ENCODE results near the gene ABCE1.

Gene ABCE1

DNA sequence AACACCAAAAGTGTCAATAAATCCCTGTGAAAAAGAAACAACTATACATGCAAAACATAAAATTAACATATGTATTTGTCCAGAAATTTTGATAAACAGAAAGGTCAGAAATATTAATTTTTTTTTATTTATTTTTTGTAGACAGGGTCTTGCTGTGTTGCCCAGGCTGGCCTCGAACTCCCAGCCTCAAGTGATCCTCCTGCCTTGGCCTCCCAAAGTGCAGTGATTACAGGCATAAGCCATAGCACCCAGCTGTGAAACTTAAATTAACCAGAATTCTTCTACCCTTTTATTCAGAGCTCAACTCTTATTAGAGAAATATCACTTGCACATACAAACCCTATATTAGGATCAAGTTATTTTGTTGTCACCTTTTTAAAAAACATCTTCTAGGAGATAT, 16.4 kb upstream of the ABCE1 start:
- DNase-seq (ENCODE audit: extremely low spot score): no peak
- TF ChIP-seq, protein P1, sequence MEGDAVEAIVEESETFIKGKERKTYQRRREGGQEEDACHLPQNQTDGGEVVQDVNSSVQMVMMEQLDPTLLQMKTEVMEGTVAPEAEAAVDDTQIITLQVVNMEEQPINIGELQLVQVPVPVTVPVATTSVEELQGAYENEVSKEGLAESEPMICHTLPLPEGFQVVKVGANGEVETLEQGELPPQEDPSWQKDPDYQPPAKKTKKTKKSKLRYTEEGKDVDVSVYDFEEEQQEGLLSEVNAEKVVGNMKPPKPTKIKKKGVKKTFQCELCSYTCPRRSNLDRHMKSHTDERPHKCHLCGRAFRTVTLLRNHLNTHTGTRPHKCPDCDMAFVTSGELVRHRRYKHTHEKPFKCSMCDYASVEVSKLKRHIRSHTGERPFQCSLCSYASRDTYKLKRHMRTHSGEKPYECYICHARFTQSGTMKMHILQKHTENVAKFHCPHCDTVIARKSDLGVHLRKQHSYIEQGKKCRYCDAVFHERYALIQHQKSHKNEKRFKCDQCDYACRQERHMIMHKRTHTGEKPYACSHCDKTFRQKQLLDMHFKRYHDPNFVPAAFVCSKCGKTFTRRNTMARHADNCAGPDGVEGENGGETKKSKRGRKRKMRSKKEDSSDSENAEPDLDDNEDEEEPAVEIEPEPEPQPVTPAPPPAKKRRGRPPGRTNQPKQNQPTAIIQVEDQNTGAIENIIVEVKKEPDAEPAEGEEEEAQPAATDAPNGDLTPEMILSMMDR (IDR thresholded peaks at IDR 0.05; ENCODE audit: control extremely low read depth, extremely low read depth, low read depth, missing control alignments): no peak
- ChIA-PET CTCF (no interaction called here), POLR2A (no interaction called here)

GRCh38 chr4:145083891-145084605, 14.1 kb upstream of the ABCE1 start:
- TF ChIP-seq, protein P1 (IDR thresholded peaks at IDR 0.05; ENCODE audit: control extremely low read depth, extremely low read depth, low read depth, missing control alignments): no peak
- ChIA-PET POLR2A (no interaction called here), CTCF (interaction anchor here (0.9 to 2.6 kb wide), 5 partner anchors 9 to 83 kb away, joined by 3 to 15 read pairs (median 3); no protein-coding TSS in a partner anchor)
- no peak for DNase-seq (ENCODE audit: extremely low spot score)

- CTCF ChIA-PET: interaction anchor here (1.0 kb wide), 1 partner anchor 25 kb away, joined by 3 read pairs; no protein-coding TSS in a partner anchor
- TF ChIP-seq, protein P1 (IDR thresholded peaks at IDR 0.05; ENCODE audit: control extremely low read depth, extremely low read depth, low read depth, missing control alignments): no peak
- no peak for DNase-seq (ENCODE audit: extremely low spot score)
- POLR2A ChIA-PET: no interaction called here
Observed at GRCh38 chr4:145090380-145090779, 7.7 kb upstream of the ABCE1 start.

DNA sequence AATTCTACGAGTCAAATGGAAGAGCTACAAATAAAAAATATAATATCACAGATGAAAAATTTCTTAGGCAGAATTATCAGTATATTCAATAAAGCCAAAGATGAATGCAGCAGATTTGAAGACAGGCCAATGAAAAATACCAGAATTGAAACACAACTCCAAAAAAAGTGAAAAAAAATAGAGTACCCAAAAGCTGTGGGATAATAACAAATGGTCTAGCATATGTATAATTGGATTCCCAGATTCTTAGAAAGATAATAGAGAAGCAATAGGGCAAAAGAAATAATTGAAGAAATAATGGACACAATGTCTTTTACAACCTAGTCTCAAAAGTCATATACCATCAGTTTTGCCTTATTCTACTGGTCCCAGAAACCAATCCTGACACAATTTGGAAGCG, 4.5 kb upstream of the ABCE1 start:
- POLR2A ChIA-PET: no interaction called here
- CTCF ChIA-PET: interaction anchor here (0.7 to 1.5 kb wide), 3 partner anchors 15 to 19 kb away, joined by 3 read pairs; no protein-coding TSS in a partner anchor
- TF ChIP-seq, protein P1 (IDR thresholded peaks at IDR 0.05; ENCODE audit: control extremely low read depth, extremely low read depth, low read depth, missing control alignments): no peak

GRCh38 chr4:145097331-145097820, 735 bp upstream of the ABCE1 start:
- TF ChIP-seq, protein P1 (IDR thresholded peaks at IDR 0.05; ENCODE audit: control extremely low read depth, extremely low read depth, low read depth, missing control alignments): no peak
- ChIA-PET CTCF (interaction anchor here (1.1 to 1.6 kb wide), 3 partner anchors 10 to 30 kb away, joined by 3 to 5 read pairs (median 3); no protein-coding TSS in a partner anchor), POLR2A (interaction anchor here (0.6 kb wide), 1 partner anchor 1720 kb away, joined by 5 read pairs; no protein-coding TSS in a partner anchor)
- DNase-seq (ENCODE audit: extremely low spot score): no peak

More for the DNA sequence above, 4.5 kb upstream of the ABCE1 start:
- DNase-seq (ENCODE audit: extremely low spot score): no peak

DNA sequence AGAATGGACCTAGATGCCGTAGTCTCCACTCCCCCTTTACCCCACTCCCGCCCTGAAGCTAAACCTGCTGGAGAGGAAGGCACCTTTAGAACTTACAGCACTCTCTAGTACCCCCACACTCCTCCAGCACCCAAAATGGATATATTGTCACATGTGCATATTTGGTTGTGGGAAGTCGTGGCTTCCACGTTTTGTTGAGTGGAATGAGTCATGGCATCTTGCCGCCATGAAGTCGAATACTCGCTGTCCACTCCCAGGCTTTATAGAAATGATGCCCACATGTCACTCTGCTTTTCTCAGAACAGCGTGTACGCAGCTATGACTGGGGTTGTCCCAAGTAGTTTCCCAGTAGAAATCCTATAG, 545 bp downstream of the ABCE1 start:
- TF ChIP-seq, protein P1 (IDR thresholded peaks at IDR 0.05; ENCODE audit: control extremely low read depth, extremely low read depth, low read depth, missing control alignments): no peak
- CTCF ChIA-PET: interaction anchor here (1.1 to 1.6 kb wide), 4 partner anchors 10 to 37 kb away, joined by 3 to 5 read pairs (median 3); no protein-coding TSS in a partner anchor
- DNase-seq (ENCODE audit: extremely low spot score): peak; percentile 21
- POLR2A ChIA-PET: no interaction called here

Measured in GM10248 (cell line).